Lung (tissue), 12 donors: ENCODE measurements around the gene BDKRB1. TPM values are rescaled to one million over a fixed set of nuclear protein-coding genes. Genes with fewer than 3 reads are reported as not detected.

ENCODE experiments used
- ATAC-seq: fragments of 200-7000 bp; cut with Tn5 transposase; one replicate; pipeline ENCODE4 v1.9.1; 2020; ENCODE audit warnings: moderate number of reproducible peaks; ENCODE audit not compliant: insufficient read depth, low FRiP score
- DNase-seq, 3 donors: peaks; one replicate each; pipeline ENCODE4 v3.0.0-alpha.2; 2013 to 2017
- H3K27ac ChIP-seq, 2 donors: one replicate each; pipeline ENCODE4 v1.5.1; 2013; ENCODE audit warnings: mild to moderate bottlenecking in 2 of 2, moderate library complexity in 2 of 2, control low read depth in 1 of 2, inconsistent platforms in 1 of 2, low read depth in 1 of 2, low read length in 1 of 2
- H3K27me3 ChIP-seq, 3 donors: one replicate each; pipeline ENCODE4 v1.5.1; 2013; ENCODE audit warnings: low read length in 2 of 3; ENCODE audit not compliant: control insufficient read depth in 3 of 3, insufficient read depth in 3 of 3
- H3K36me3 ChIP-seq, 4 donors: one replicate each; pipeline ENCODE4 v1.5.1; 2013; ENCODE audit warnings: low read length in 4 of 4, mild to moderate bottlenecking in 1 of 4, moderate library complexity in 1 of 4; ENCODE audit not compliant: control insufficient read depth in 4 of 4, insufficient read depth in 4 of 4
- H3K4me1 ChIP-seq, 5 donors: one replicate each; pipeline ENCODE4 v1.5.1; 2013; ENCODE audit warnings: low read length in 5 of 5, mild to moderate bottlenecking in 2 of 5, moderate library complexity in 1 of 5; ENCODE audit not compliant: control insufficient read depth in 5 of 5, insufficient read depth in 5 of 5
- H3K4me3 ChIP-seq: one replicate; pipeline ENCODE4 v1.5.1; 2013; ENCODE audit warnings: mild to moderate bottlenecking, control low read depth, moderate library complexity
- H3K9ac ChIP-seq, 2 donors: one replicate each; pipeline ENCODE4 v1.5.1; 2013; ENCODE audit warnings: low read length in 2 of 2, control low read depth in 1 of 2; ENCODE audit not compliant: insufficient read depth in 1 of 2
- H3K9me3 ChIP-seq, 4 donors: one replicate each; pipeline ENCODE4 v1.5.1; 2013; ENCODE audit warnings: low read length in 3 of 4, mild to moderate bottlenecking in 1 of 4, moderate library complexity in 1 of 4; ENCODE audit not compliant: control insufficient read depth in 4 of 4, insufficient read depth in 3 of 4
- WGBS, 2 donors: extraction: QIAGEN DNeasy Blood & Tissue Kit; methylation state at CpG; one replicate each; pipeline ENCODE4 v1.1.7; 2013; 5-methylcytosine and 5-hydroxymethylcytosine counted together
- polyA plus RNA-seq, 2 donors: library from polyadenylated mRNA; stranded (reverse); fragments of 200-250 nt; gene quantifications; one replicate each; pipeline ENCODE4 v1.2.1, GENCODE V29; 2013
- total RNA-seq, 2 donors: library from RNA; depleted of rRNA in 1 of 2; stranded (reverse); fragments of >200 nt in 1 of 2; gene quantifications; one replicate each; pipeline ENCODE4 v1.2.1, GENCODE V29; 2014 to 2021
- TF ChIP-seq, protein P1 (sequence below): IDR thresholded peaks from 2 replicates; pipeline ENCODE4 v1.5.1; 2012; ENCODE audit warnings: mild to moderate bottlenecking; ENCODE audit errors: control extremely low read depth, extremely low read depth
- donor health status: control.
- donor health status: control.
- donor health status: Bipolar disorder and iron deficiency.
- donor health status: healthy.
- donor health status: DM: yes; HTN: yes; CAD: no.

The BDKRB1 gene
- total and polyA plus RNA-seq, 4 donors: 0.18 to 5.4 (median 0.42) TPM

DNA sequence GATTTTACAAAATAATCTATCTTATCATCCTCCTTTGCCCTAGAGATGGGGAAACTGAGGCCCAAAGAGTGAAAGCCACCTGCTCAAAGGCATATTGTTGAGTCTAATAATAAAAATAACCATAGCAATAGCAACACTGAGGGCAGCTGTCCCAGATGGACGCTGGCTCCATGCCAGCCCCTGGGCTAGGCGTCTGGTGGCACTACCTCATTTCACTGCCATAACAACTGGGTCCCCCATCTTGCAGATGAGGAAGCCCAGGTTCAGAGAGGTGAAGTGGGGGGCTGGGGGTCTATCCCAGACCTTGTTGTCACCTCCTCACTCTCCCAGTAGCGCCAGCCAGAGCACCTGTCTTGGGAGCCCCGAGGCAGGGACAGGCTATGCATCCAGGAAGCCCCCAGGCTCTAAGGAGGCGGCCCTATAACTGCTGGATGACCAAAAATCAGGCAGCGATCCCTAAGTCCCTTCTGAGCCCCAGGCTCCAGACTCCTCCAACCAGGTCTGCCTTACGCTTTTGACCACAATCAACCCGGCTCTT, 38.6 kb upstream of the BDKRB1 start:
- Histone ChIP-seq H3K27ac (no peak overlapping the region), H3K9me3 (peaks cover 0 to 3% (median 1%) of the 10 kb centered on the region in 4 donors), H3K36me3 (no peaks in the 10 kb centered on the region), H3K9ac (no peak overlapping the region), H3K27me3 (no peaks in the 10 kb centered on the region), H3K4me1 (peaks cover 0 to 6% (median 0%) of the 10 kb centered on the region in 5 donors), H3K4me3 (no peak overlapping the region)
- 81 to 83% methylated on average over 8 of the region's 8 CpGs for WGBS, 2 donors
- no peak for DNase-seq
- ATAC-seq: no peak
- TF ChIP-seq, protein P1, sequence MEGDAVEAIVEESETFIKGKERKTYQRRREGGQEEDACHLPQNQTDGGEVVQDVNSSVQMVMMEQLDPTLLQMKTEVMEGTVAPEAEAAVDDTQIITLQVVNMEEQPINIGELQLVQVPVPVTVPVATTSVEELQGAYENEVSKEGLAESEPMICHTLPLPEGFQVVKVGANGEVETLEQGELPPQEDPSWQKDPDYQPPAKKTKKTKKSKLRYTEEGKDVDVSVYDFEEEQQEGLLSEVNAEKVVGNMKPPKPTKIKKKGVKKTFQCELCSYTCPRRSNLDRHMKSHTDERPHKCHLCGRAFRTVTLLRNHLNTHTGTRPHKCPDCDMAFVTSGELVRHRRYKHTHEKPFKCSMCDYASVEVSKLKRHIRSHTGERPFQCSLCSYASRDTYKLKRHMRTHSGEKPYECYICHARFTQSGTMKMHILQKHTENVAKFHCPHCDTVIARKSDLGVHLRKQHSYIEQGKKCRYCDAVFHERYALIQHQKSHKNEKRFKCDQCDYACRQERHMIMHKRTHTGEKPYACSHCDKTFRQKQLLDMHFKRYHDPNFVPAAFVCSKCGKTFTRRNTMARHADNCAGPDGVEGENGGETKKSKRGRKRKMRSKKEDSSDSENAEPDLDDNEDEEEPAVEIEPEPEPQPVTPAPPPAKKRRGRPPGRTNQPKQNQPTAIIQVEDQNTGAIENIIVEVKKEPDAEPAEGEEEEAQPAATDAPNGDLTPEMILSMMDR: no peak

- no peaks in the 10 kb centered on the region for H3K36me3 ChIP-seq
- H3K4me1 ChIP-seq: peaks cover 0 to 6% (median 2%) of the 10 kb centered on the region in 5 donors
- DNase-seq (peak in 1 of 3 donors; percentile 44), ATAC-seq (no peak)
- TF ChIP-seq, protein P1: no peak
- no peak overlapping the region for H3K4me3 ChIP-seq
- no peak overlapping the region for H3K9ac ChIP-seq
- WGBS, 2 donors: 56 to 73% methylated on average over 7 of the region's 7 CpGs
- no peak overlapping the region for H3K27ac ChIP-seq
- no peaks in the 10 kb centered on the region for H3K9me3 ChIP-seq
- no peaks in the 10 kb centered on the region for H3K27me3 ChIP-seq
These were observed 34.8 kb upstream of the BDKRB1 start for GRCh38 chr14:96221109-96221650.

DNA sequence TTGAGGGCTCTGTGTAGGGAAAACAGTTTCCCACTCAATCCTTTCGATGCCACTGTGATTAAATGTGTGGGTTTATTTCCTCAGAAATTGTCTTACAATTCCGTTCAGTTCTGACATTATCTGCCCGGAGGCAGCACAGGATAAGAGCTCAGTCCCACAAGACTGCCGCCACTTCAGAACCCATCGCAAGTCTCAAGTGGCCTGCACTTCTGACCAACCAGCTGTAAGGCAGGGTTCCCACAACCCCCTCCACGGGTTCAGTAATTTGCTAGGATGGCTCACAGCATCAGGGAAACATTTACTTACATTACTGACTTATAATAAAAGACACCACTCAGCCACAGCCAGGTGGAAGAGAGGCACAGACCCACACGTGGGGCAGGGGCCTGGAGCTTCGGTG, 34.2 kb upstream of the BDKRB1 start:
- H3K4me3 ChIP-seq: no peak overlapping the region
- DNase-seq (no peak), ATAC-seq (no peak)
- H3K9me3 ChIP-seq: no peaks in the 10 kb centered on the region
- no peak overlapping the region for H3K9ac ChIP-seq
- peaks cover 0 to 6% (median 2%) of the 10 kb centered on the region in 5 donors for H3K4me1 ChIP-seq
- 73 to 87% methylated on average over 8 of the region's 8 CpGs for WGBS, 2 donors
- TF ChIP-seq, protein P1: no peak
- no peak overlapping the region for H3K27ac ChIP-seq
- H3K27me3 ChIP-seq: no peaks in the 10 kb centered on the region
- H3K36me3 ChIP-seq: no peaks in the 10 kb centered on the region
